Measurements from ENCODE around the gene PIWIL4.
A peak's percentile ranks its signal among the peaks of the same experiment; 100 is the strongest.
"Not testable (repeated sequence)": the region's sequence is repeated elsewhere in the genome, so short reads cannot be mapped to it uniquely, and the experiment has no call there.

The PIWIL4 gene

GRCh38 chr11:94627003-94627560, 59.9 kb downstream of the PIWIL4 start:
- peak; percentile 89 for TF ChIP-seq ZNF707 (tag by site-specific recombination; IDR thresholded peaks at IDR 0.05)
- H3K4me3 ChIP-seq (ENCODE audit: low read depth, low read length); H3K4me1 ChIP-seq (ENCODE audit: control insufficient read depth, insufficient read depth, low read length); H3K27ac ChIP-seq (ENCODE audit: extremely low read depth, low read depth, low read length); H3K9me3 ChIP-seq (ENCODE audit: control insufficient read depth, insufficient read depth, low read depth, low read length); H3K36me3 ChIP-seq (ENCODE audit: control insufficient read depth in 2 of 2, insufficient read depth in 1 of 2, low read length in 2 of 2); POLR2A ChIA-PET: not testable (repeated sequence)
- CTCF ChIA-PET: interaction anchor here (0.6 to 0.7 kb wide), 2 partner anchors 114 to 525 kb away, joined by 3 to 4 read pairs; no protein-coding TSS in a partner anchor

GRCh38 chr11:94629741-94630140, 62.6 kb downstream of the PIWIL4 start:
- Histone ChIP-seq H3K36me3 (ENCODE audit: control insufficient read depth in 2 of 2, insufficient read depth in 1 of 2, low read length in 2 of 2) (no peaks in the 10 kb centered on the region), H3K9me3 (ENCODE audit: control insufficient read depth, insufficient read depth, low read depth, low read length) (no peaks in the 10 kb centered on the region), H3K27ac (ENCODE audit: extremely low read depth, low read depth, low read length) (no peak overlapping the region), H3K4me1 (ENCODE audit: control insufficient read depth, insufficient read depth, low read length) (no peaks in the 10 kb centered on the region), H3K4me3 (ENCODE audit: low read depth, low read length) (no peak overlapping the region)
- ChIA-PET POLR2A (interaction anchor here (0.7 kb wide), 1 partner anchor 93 kb away, joined by 3 read pairs; no protein-coding TSS in a partner anchor), CTCF (interaction anchor here (0.6 to 1.5 kb wide), 2 partner anchors 123 to 132 kb away, joined by 4 read pairs; no protein-coding TSS in a partner anchor)
- TF ChIP-seq ZSCAN30 (tag by site-specific recombination; IDR thresholded peaks at IDR 0.05) (no peak), ZNF394 (tag by site-specific recombination; IDR thresholded peaks at IDR 0.05; ENCODE audit: borderline replicate concordance) (no peak), ZNF335 (tag by site-specific recombination; conservative IDR thresholded peaks at IDR 0.05) (no peak), ZNF169 (tag by site-specific recombination; IDR thresholded peaks at IDR 0.05) (no peak), ZNF639 (tag by site-specific recombination; IDR thresholded peaks at IDR 0.05) (no peak), ZNF830 (tag by site-specific recombination; IDR thresholded peaks at IDR 0.05; ENCODE audit: low read depth) (no peak), KLF16 (tag by site-specific recombination; IDR thresholded peaks at IDR 0.05) (no peak)

GRCh38 chr11:94630221-94630620, 63.1 kb downstream of the PIWIL4 start:
- Histone ChIP-seq H3K4me3 (ENCODE audit: low read depth, low read length) (no peak overlapping the region), H3K4me1 (ENCODE audit: control insufficient read depth, insufficient read depth, low read length) (no peaks in the 10 kb centered on the region), H3K27ac (ENCODE audit: extremely low read depth, low read depth, low read length) (no peak overlapping the region), H3K36me3 (ENCODE audit: control insufficient read depth in 2 of 2, insufficient read depth in 1 of 2, low read length in 2 of 2) (no peaks in the 10 kb centered on the region), H3K9me3 (ENCODE audit: control insufficient read depth, insufficient read depth, low read depth, low read length) (no peaks in the 10 kb centered on the region)
- CTCF ChIA-PET: interaction anchor here (0.6 to 1.5 kb wide), 2 partner anchors 123 to 132 kb away, joined by 4 read pairs; no protein-coding TSS in a partner anchor
- TF ChIP-seq ZNF19 (tag by site-specific recombination; IDR thresholded peaks at IDR 0.05; ENCODE audit: low read depth) (no peak), BCL11A (tag by site-specific recombination; IDR thresholded peaks at IDR 0.05; ENCODE audit: low read depth) (no peak), GFI1B (tag by site-specific recombination; IDR thresholded peaks at IDR 0.05) (no peak), BCL11B (tag by site-specific recombination; IDR thresholded peaks at IDR 0.05; ENCODE audit: low read depth) (no peak), ZNF677 (tag by site-specific recombination; IDR thresholded peaks at IDR 0.05) (no peak), ZNF324 (tag by site-specific recombination; IDR thresholded peaks at IDR 0.05) (no peak), ZNF174 (tag by site-specific recombination; IDR thresholded peaks at IDR 0.05) (no peak), ZNF16 (tag by site-specific recombination; IDR thresholded peaks at IDR 0.05; ENCODE audit: low read depth) (no peak)
- POLR2A ChIA-PET: no interaction called here

GRCh38 chr11:94632356-94632755, 65.2 kb downstream of the PIWIL4 start:
- CTCF ChIA-PET: interaction anchor here (0.6 kb wide), 1 partner anchor 135 kb away, joined by 4 read pairs; no protein-coding TSS in a partner anchor
- TF ChIP-seq PRDM6 (tag by site-specific recombination; IDR thresholded peaks at IDR 0.05) (peak; percentile 83), ZNF302 (tag by site-specific recombination; IDR thresholded peaks at IDR 0.05; ENCODE audit: low read depth) (no peak), FEZF1 (tag by site-specific recombination; IDR thresholded peaks at IDR 0.05) (peak; percentile 88), ZNF18 (tag by site-specific recombination; IDR thresholded peaks at IDR 0.05) (0 out of 2 replicates have a peak, but pooled peaks have one; percentile 23), SCRT2 (tag by site-specific recombination; IDR thresholded peaks at IDR 0.05) (no peak), MYNN (tag by site-specific recombination; IDR thresholded peaks at IDR 0.05; ENCODE audit: borderline replicate concordance) (no peak), PRDM1 (tag by site-specific recombination; IDR thresholded peaks at IDR 0.05) (no peak), ZNF488 (tag by site-specific recombination; IDR thresholded peaks at IDR 0.05) (no peak)

More at GRCh38 chr11:94632356-94632755, 65.2 kb downstream of the PIWIL4 start:
- no peak overlapping the region for H3K27ac ChIP-seq (ENCODE audit: extremely low read depth, low read depth, low read length)
- no peaks in the 10 kb centered on the region for H3K9me3 ChIP-seq (ENCODE audit: control insufficient read depth, insufficient read depth, low read depth, low read length)
- H3K4me1 ChIP-seq (ENCODE audit: control insufficient read depth, insufficient read depth, low read length): no peaks in the 10 kb centered on the region
- no peak overlapping the region for H3K4me3 ChIP-seq (ENCODE audit: low read depth, low read length)
- POLR2A ChIA-PET: no interaction called here
- no peaks in the 10 kb centered on the region for H3K36me3 ChIP-seq (ENCODE audit: control insufficient read depth in 2 of 2, insufficient read depth in 1 of 2, low read length in 2 of 2)
